B cell (primary cell): Measurements from ENCODE around the gene ELMO1.

Experiments used
- EZH2 ChIP-seq: IDR thresholded peaks from 2 replicates; pipeline ENCODE4 v1.6.1; 2012; ENCODE audit warnings: borderline replicate concordance, low read depth, mild to moderate bottlenecking, moderate library complexity, low read length; ENCODE audit not compliant: insufficient read depth, poor library complexity, severe bottlenecking
- TF ChIP-seq, protein P1 (sequence below): fragments of 200-600 bp; IDR thresholded peaks from one replicate; pipeline ENCODE4 v1.8.0; 2022; ENCODE audit warnings: antibody characterized with exemption, mild to moderate bottlenecking

DNA sequence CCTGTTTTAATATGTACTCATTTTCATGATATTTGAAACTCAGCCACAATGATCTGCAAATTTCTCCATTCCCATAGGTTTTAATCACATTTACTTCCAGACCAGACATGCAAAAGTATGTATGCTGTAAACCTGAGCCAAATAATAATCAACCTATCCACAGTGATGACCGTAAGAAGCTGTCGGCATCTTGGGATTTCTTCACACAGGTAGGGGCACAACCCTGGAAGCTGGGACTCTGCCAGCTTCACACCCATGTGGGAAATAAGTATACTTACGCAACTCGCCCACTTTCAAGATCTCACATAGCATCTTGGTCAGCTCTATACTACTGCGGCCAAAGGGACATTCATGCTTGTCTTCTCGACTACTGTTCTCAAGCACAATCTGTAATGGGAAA lies 352.3 kb downstream of the ELMO1 start:
- no peak for TF ChIP-seq EZH2
- TF ChIP-seq, protein P1, sequence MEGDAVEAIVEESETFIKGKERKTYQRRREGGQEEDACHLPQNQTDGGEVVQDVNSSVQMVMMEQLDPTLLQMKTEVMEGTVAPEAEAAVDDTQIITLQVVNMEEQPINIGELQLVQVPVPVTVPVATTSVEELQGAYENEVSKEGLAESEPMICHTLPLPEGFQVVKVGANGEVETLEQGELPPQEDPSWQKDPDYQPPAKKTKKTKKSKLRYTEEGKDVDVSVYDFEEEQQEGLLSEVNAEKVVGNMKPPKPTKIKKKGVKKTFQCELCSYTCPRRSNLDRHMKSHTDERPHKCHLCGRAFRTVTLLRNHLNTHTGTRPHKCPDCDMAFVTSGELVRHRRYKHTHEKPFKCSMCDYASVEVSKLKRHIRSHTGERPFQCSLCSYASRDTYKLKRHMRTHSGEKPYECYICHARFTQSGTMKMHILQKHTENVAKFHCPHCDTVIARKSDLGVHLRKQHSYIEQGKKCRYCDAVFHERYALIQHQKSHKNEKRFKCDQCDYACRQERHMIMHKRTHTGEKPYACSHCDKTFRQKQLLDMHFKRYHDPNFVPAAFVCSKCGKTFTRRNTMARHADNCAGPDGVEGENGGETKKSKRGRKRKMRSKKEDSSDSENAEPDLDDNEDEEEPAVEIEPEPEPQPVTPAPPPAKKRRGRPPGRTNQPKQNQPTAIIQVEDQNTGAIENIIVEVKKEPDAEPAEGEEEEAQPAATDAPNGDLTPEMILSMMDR, result no peak
